Measurements from ENCODE around the gene SDHAF3. TPM values are rescaled to one million over a fixed set of nuclear protein-coding genes. Genes with fewer than 3 reads are reported as not detected.

The SDHAF3 gene
- total RNA-seq, 2 donors from 2014 or later, result 22.3 to 30.7 TPM

DNA sequence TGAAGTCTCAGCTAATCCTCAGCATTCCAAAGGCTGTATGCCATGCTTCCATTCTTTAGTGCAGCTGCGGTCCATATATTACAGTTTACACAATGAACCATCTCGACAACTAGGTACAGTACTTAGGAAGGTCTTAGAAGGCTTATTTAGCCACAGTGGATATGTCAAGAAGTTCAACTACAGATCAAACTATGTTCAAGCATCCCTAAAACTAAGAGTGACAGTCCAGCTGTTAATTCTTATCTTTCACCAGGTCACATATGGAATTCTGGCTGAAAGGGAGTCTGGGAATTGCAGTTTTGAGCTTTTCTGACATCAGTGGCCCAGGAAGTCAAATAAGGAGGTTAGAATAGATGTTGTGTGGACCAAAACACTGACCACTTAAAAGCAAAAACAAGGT lies 106.8 kb downstream of the SDHAF3 start:
- 73 to 81% methylated on average over 2 of the region's 2 CpGs for WGBS, 2 donors
- Histone ChIP-seq H3K4me3 (no peak overlapping the region), H3K4me1 (no peaks in the 10 kb centered on the region), H3K36me3 (replicated peaks in 1 of 2; ENCODE audit: insufficient read depth in 1 of 2, low read depth in 2 of 2) (no peaks in the 10 kb centered on the region), H3K27ac (no peak overlapping the region), H3K9me3 (no peaks in the 10 kb centered on the region), H3K27me3 (no peaks in the 10 kb centered on the region)
- no peak for DNase-seq
- intact Hi-C loops (cut with DNase I), result no loop called here
- no peak for ATAC-seq
- TF ChIP-seq POLR2A (IDR thresholded peaks at IDR 0.05), result no peak
- TF ChIP-seq, protein P1, sequence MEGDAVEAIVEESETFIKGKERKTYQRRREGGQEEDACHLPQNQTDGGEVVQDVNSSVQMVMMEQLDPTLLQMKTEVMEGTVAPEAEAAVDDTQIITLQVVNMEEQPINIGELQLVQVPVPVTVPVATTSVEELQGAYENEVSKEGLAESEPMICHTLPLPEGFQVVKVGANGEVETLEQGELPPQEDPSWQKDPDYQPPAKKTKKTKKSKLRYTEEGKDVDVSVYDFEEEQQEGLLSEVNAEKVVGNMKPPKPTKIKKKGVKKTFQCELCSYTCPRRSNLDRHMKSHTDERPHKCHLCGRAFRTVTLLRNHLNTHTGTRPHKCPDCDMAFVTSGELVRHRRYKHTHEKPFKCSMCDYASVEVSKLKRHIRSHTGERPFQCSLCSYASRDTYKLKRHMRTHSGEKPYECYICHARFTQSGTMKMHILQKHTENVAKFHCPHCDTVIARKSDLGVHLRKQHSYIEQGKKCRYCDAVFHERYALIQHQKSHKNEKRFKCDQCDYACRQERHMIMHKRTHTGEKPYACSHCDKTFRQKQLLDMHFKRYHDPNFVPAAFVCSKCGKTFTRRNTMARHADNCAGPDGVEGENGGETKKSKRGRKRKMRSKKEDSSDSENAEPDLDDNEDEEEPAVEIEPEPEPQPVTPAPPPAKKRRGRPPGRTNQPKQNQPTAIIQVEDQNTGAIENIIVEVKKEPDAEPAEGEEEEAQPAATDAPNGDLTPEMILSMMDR (IDR thresholded peaks at IDR 0.05), result no peak

DNA sequence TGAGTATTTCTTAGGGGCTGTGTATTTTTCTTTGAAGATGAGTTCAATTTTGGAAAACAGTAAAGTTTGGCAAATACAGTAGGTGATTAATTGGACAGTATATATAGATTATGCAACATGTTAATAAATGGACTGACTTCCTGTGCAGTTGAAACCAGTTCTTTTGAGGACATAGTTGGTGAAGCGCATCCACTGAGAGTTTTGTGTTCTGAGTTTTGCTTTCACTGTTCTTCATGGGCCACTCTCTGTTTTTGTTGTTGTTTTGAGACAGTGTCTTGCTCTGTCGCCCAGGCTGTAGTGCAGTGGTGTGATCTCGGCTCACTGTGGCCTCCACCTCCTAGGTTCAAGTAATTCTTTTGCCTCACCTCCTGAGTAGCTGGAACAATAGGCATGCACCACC lies 109.0 kb downstream of the SDHAF3 start:
- no peaks in the 10 kb centered on the region for H3K27me3 ChIP-seq
- no peak overlapping the region for H3K4me3 ChIP-seq
- no peak overlapping the region for H3K27ac ChIP-seq
- H3K9me3 ChIP-seq, result no peaks in the 10 kb centered on the region
- ATAC-seq, result no peak
- no peak for TF ChIP-seq POLR2A (IDR thresholded peaks at IDR 0.05)
- no peak for DNase-seq
- WGBS, 2 donors, result 37 to 54% methylated on average over 3 of the region's 3 CpGs
- H3K36me3 ChIP-seq (replicated peaks in 1 of 2; ENCODE audit: insufficient read depth in 1 of 2, low read depth in 2 of 2), result no peaks in the 10 kb centered on the region
- intact Hi-C loops (cut with DNase I), result no loop called here
- no peaks in the 10 kb centered on the region for H3K4me1 ChIP-seq

Other genes starting within 250 kb of the SDHAF3 start
- gene DLX6, start 112.1 kb upstream of the SDHAF3 start, total RNA-seq, result not detected
- gene DLX5, start 92.9 kb upstream of the SDHAF3 start, total RNA-seq, result not detected